C4-2B (cell line): ENCODE measurements around the gene SCARB1.

Source experiments
- H3K27ac ChIP-seq: fragments of 450-650 bp; 2 replicates; pipeline ENCODE4 v1.5.1; 2017
- CTCF ChIP-seq: fragments of 450-650 bp; conservative IDR thresholded peaks from 2 replicates; pipeline ENCODE4 v1.5.1; 2017; ENCODE audit warnings: mild to moderate bottlenecking
- ZFX ChIP-seq: fragments of 450-650 bp; IDR thresholded peaks from 2 replicates; pipeline ENCODE4 v1.6.1; 2017

SCARB1 gene

GRCh38 chr12:124780752-124781685 is 82.6 kb downstream of the SCARB1 start:
- TF ChIP-seq CTCF (no peak), ZFX (no peak)

GRCh38 chr12:124780336-124780735 is 83.3 kb downstream of the SCARB1 start:
- TF ChIP-seq ZFX (no peak), CTCF (no peak)
- H3K27ac ChIP-seq = no peak overlapping the region

More at GRCh38 chr12:124780752-124781685, 82.6 kb downstream of the SCARB1 start:
- H3K27ac ChIP-seq = no peak overlapping the region

GRCh38 chr12:124779161-124780141 is 84.2 kb downstream of the SCARB1 start:
- TF ChIP-seq ZFX (no peak), CTCF (no peak)

GRCh38 chr12:124778411-124778810 is 85.3 kb downstream of the SCARB1 start:
- TF ChIP-seq CTCF (no peak), ZFX (no peak)
- no peak overlapping the region for H3K27ac ChIP-seq

More at GRCh38 chr12:124779161-124780141, 84.2 kb downstream of the SCARB1 start:
- no peak overlapping the region for H3K27ac ChIP-seq

GRCh38 chr12:124777399-124778372 is 86.0 kb downstream of the SCARB1 start:
- no peak for TF ChIP-seq CTCF
- no peak for TF ChIP-seq ZFX
- H3K27ac ChIP-seq = no peak overlapping the region

- H3K27ac ChIP-seq = no peak overlapping the region
- TF ChIP-seq CTCF (no peak), ZFX (no peak)
These were observed 87.5 kb downstream of the SCARB1 start for GRCh38 chr12:124776125-124776513.
